ENCODE data around the gene ST3GAL4.

DNA sequence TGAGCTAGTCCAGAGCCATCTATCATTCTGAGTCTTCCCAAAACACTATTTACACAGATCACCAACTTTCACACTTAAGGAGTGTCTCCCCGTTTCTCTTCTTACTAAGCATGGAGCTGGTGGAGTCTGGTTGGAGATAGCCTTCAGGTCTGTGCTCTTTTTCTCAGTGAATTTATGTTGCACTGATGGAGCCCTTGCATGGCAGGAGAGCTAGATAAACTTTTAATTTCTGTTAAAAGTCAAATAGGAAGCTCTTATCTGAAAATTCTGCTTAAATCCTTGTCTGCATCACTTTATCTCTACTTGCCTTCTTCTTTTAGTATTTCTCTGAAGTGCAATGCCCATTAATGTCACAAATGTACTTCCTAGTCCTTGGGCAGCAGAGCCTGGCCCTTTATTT lies 63.4 kb downstream of the ST3GAL4 start:
- TF ChIP-seq, protein P1, sequence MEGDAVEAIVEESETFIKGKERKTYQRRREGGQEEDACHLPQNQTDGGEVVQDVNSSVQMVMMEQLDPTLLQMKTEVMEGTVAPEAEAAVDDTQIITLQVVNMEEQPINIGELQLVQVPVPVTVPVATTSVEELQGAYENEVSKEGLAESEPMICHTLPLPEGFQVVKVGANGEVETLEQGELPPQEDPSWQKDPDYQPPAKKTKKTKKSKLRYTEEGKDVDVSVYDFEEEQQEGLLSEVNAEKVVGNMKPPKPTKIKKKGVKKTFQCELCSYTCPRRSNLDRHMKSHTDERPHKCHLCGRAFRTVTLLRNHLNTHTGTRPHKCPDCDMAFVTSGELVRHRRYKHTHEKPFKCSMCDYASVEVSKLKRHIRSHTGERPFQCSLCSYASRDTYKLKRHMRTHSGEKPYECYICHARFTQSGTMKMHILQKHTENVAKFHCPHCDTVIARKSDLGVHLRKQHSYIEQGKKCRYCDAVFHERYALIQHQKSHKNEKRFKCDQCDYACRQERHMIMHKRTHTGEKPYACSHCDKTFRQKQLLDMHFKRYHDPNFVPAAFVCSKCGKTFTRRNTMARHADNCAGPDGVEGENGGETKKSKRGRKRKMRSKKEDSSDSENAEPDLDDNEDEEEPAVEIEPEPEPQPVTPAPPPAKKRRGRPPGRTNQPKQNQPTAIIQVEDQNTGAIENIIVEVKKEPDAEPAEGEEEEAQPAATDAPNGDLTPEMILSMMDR (conservative IDR thresholded peaks at IDR 0.05): no peak
- no peak for TF ChIP-seq EZH2 (IDR thresholded peaks at IDR 0.05; ENCODE audit: low read depth)

All from PC-9 (cell line).